AG09309 (cell line): Measurements from ENCODE around the gene ASB14.

Source experiments
- DNase-seq: peaks from one replicate; pipeline ENCODE4 v3.0.0-alpha.2; 2010; ENCODE audit warnings: low read depth
- H3K4me3 ChIP-seq: 2 replicates; pipeline ENCODE4 v1.5.1; 2011; ENCODE audit warnings: mild to moderate bottlenecking, low read depth, low read length, moderate library complexity; ENCODE audit not compliant: control insufficient read depth
- CTCF ChIP-seq: IDR thresholded peaks from 2 replicates; pipeline ENCODE4 v1.5.1; 2011; ENCODE audit warnings: mild to moderate bottlenecking, low read depth, low read length, inconsistent platforms; ENCODE audit not compliant: insufficient read depth, control insufficient read depth; ENCODE audit errors: missing control alignments

Gene ASB14

GRCh38 chr3:57233799-57234198, 58.7 kb downstream of the ASB14 start:
- no peak for DNase-seq
- no peak for TF ChIP-seq CTCF
- no peak overlapping the region for H3K4me3 ChIP-seq

GRCh38 chr3:57230006-57230405, 62.5 kb downstream of the ASB14 start:
- H3K4me3 ChIP-seq = no peak overlapping the region
- no peak for TF ChIP-seq CTCF
- no peak for DNase-seq

GRCh38 chr3:57227930-57228751, 64.3 kb downstream of the ASB14 start:
- peak overlapping the region; percentile 93 for H3K4me3 ChIP-seq
- TF ChIP-seq CTCF = no peak
- no peak for DNase-seq

GRCh38 chr3:57227204-57227929, 65.1 kb downstream of the ASB14 start, which contains the start of gene APPL1:
Gene APPL1, plus strand, starts transcription at chr3:57227729. Its CDS starts 155 bp downstream, at chr3:57227884.
- TF ChIP-seq CTCF = no peak
- no peak for DNase-seq
- H3K4me3 ChIP-seq = peak within 1 kb of the TSS; percentile 93

- H3K4me3 ChIP-seq = no peak overlapping the region
- TF ChIP-seq CTCF = no peak
- DNase-seq = no peak
Measured at GRCh38 chr3:57226176-57226575, 66.3 kb downstream of the ASB14 start.

GRCh38 chr3:57224856-57225255, 67.6 kb downstream of the ASB14 start:
- no peak for DNase-seq
- no peak for TF ChIP-seq CTCF
- H3K4me3 ChIP-seq = no peak overlapping the region
